GM18861 (cell line): ENCODE data around the gene WNT11.

ENCODE experiments used
- ATAC-seq: cut with Tn5 transposase; IDR thresholded peaks from one replicate; pipeline ENCODE4 v1.9.1; 2021; ENCODE audit not compliant: unreplicated experiment

WNT11 gene

DNA sequence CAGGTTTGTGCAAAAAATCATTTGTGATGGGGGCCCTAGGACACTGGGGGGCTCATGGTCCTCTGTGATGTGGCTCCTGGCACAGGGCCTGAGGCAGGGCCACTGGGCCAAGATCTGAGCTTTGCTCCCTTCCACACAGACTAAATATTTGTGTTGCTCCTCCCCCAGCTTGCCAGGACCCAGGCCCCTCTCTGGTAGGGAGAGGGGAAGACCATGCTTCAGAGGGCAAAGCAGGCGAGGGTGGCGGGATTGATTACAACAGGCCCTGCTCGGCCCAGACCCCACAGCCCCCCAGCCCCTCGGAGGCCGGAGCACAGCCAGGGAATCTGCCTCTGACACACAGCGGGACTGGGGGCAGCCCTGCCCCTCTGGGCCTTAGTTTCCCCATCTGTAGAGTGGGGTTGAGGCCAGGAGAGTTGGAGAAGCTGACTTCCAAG lies 29.0 kb downstream of the WNT11 start:
- no peak for ATAC-seq

DNA sequence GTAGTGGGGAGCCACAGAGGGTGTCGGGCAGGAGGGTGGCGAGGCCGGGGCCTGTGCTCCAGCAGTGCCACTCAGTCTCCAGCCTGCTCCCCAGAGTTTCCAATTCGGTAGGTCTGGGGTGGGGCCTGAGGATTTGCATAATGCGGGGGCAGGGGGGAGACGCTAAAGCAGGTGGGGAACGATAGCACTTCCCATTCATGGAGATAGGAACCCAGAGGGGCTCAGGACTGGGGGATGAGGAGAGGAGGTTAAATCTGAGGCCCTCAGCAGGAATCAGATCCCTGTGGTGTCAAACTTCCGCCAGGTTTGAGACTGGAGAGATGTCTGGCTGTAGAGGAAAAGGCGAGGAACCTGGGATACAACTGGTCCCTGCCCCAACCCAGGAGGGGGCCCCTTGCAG lies 29.8 kb downstream of the WNT11 start:
- ATAC-seq: no peak

DNA sequence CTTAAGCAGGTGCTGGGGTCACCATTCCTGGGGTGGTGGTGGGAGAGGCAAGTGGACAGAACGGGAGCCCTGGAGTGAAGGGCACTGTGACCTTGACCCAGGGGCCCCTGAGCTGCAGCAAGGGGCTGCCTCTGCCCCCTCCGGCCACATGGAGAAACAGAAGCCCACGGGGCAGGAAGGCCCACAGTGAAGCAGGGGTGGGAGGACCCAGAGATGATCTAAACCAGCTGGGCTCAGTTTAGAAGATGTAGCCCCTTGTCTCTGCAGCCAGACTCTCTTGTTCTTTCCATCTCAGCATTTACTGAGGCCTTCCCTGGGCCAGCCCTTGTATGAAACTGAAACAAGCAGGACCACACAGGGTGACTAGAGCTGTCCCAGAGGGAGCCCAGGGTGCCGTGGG lies 30.5 kb downstream of the WNT11 start:
- no peak for ATAC-seq

DNA sequence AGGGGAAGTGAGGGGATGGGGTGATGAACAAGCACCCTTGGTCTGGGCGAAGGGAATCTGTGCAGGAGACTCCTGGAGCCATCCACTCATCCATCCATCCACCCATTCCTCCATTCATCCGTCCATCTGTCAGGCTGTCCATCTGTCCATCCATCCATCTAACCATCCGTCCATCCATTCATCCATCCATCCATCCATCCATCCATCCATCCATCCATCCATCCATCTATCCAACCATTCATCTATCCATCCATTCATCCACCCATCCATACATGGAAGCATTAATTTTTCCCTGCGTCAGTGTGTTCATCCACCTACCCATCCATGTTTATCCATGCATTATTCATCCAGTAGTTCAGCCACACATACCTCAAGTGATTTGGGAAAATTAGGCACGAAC lies 32.0 kb downstream of the WNT11 start:
- ATAC-seq: no peak

DNA sequence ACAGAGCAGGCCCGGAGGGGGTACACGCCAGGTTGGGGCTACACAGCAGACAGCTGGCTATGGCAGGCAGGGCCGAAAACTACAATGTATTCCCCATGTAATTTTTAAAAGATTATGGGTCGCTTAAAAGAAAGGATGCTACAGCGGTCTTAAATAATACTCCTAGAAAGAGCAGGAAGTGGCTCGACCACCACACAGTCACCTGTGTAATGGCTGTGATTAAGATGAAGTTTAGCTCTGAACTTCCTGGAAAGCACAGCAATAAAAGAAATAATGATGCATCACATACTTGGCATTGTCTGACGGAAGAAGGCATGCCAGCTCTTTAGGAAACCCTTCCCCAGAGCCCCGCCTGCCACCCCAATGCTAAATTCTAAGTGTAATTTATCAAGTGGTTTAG lies 32.6 kb downstream of the WNT11 start:
- ATAC-seq: no peak

DNA sequence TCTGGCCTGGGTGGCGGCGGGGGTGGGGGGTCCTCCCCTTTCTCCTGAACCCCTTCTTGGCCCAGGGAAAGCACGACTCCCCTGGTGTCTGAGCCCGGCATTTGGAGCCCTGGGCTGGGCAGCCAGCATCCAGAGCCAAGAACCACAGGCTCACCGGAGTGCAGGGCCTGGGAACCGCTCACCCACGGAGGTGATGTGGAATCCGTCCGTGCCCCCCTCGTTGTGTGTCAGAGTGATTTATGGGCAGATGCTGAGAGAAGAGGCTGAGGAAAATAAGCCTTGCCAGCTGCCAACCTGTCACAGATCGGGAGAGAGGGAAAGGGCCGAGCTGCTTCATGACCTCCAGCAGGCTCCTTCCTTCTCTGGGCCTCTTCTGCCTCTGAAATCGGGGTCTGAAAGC lies 33.7 kb downstream of the WNT11 start:
- no peak for ATAC-seq

DNA sequence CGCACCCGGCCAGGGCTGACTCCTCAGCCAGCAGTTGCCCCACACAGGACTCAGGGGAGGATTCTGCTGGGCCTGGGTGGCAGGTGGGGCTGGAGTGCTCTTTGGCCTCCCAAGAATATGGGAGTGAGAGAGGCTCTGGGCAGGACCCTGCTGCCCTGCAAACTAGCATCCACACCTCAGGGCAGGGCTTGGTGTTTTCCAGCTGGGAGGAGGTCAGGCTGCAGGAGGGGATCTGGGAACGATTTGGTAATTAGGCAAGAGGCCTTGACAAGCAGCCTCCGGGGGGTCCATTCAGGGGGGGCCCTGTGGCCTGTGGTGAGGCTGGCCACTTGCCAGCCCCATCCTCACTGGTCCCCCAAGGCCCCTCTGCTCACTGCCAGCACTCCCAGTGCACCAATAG lies 35.8 kb downstream of the WNT11 start:
- no peak for ATAC-seq

DNA sequence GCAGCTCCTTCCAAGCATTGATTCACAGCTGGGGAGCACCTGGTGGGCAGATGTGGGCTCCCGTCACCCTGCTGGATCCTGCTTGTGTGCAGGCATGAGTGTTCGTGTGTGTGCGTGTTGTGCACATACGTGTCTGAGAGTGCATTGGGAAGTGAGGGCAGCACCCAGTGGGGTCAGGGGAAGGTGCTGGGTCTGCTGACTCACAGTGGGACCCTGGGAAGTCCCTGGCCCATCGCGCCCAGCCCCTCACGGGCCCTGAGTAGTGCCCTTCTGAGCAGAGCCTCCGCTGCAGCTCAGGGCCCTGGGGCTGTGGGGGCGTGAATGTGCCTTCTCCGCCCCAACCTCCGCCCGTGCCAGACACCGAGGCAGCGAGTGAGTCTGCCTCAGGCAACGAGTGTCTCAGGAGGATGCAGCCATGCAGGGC lies 36.8 kb downstream of the WNT11 start:
- peak; percentile 32 for ATAC-seq

DNA sequence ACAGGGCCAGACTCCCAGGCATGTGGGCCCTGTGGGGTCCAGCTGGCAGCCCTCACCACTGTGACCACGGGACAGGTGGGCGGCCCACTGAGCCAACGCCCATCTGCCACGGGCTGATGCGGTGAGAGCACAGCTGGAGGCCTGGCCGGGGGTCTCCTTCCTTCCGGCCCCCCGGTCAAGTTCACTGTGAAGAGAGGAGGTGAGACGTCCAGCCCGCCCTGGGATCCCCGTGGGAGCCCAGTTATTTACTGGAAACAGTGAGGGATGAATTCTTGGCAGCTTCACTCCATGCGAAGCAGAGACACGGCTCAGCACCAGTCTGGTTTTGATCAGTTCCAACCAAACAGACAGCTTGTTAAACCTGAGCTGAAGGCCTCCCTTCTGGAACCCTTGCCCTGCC lies 38.7 kb downstream of the WNT11 start:
- no peak for ATAC-seq

DNA sequence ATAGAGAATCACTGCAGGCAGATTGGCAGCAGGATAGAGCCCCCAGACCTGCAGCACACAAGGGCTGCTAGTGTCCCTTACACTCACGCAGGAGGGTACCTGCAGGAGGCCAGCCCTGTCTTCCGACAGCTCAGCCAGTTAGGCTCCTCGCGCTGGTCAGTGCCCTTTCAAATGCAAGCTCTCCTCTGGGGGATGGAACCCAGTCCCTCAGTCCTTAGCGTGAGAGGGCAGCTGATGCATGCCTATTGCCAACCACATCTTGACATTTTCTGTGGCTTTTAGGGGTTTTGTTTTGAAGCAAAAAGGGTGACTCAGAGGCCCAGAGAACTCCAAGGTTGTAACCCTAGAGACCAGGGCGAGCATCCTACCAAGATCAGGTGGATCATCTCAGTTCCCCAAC lies 40.0 kb downstream of the WNT11 start:
- ATAC-seq: peak; percentile 53

DNA sequence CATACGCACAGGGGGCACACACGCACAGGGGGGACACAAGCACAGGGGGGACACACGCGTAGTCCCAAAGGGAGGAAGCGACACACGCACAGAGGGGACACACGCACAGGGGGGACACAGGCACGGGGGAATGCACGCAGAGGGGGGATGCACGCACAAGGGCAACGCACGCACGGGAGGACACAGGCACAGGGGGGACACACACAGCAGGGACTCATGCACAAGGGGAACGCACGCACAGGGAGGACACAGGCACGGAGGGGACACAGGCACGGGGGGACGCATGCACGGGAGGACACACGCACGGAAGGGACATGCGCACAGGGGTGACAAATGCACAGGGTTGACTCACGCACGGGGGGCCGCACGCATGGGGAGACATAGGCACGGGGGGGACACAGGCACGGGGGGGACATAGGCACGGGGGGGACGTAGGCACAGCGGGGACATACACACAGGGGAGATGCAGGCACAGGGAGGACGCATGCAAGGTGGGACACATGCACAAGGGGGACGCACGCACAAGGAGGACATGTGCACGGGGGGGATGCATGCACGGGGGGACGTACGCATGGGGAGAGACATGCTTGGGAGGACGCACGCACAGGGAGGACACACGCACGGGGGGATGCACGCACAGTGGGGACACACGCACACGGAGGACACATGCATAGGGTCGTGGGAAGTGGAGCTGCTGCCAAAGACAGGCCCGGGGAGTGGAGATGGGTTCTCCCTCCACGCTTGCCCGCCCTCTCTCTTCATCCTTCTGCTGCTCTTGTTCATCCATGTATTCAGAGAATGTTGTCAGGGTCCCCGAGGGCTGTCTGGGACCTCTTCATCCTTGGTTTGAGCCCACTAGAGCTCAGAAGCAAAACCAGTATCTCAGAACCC lies 41.2 kb downstream of the WNT11 start:
- ATAC-seq: no peak

DNA sequence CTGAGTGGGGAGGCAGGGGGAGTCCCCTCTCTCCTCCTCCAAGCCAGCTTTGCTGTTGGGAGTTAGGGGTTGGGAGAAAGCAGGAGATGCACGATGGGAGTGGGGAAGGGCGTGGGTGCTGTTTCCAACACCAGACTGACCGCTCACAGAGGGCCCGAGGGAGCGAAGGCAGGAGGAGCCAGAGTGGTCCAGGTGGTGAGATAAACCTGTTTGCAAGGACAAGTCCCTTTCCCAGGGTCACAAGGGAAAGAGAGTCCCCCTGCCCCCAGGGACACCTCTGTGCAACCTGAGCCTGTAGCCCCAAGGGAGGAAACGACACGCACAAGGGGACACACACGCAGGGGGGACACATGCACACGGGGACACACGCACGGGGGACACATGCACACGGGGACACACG lies 42.2 kb downstream of the WNT11 start:
- no peak for ATAC-seq

DNA sequence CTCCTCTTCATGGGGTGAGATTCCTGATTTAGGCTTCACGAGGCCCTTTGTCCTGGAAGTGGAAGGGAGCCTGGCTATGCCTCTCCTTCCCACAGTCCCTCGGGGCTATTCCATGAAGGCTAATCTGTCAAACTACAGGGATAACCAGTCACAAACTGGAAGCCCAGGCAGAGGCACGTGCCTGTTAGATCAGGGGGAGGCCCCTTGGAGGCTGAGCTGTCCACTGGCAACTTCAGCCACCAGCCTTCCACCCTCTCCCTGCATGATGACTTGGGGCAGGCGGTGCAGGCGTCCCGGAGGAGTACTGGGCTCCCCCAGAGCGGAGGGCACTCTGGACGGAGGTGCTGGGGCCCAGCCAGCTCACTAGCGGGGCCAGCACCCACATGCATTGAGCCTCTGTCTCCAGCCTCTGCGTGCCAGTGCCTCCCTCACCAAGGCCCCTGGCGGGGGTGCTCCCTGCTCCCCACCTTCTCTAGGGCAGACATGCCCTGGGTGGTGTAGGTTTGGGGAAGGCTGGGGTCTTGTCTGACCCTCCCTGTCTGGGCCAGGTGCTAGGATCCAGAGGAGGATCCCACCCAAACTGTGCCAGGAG lies 42.9 kb downstream of the WNT11 start:
- ATAC-seq: no peak

DNA sequence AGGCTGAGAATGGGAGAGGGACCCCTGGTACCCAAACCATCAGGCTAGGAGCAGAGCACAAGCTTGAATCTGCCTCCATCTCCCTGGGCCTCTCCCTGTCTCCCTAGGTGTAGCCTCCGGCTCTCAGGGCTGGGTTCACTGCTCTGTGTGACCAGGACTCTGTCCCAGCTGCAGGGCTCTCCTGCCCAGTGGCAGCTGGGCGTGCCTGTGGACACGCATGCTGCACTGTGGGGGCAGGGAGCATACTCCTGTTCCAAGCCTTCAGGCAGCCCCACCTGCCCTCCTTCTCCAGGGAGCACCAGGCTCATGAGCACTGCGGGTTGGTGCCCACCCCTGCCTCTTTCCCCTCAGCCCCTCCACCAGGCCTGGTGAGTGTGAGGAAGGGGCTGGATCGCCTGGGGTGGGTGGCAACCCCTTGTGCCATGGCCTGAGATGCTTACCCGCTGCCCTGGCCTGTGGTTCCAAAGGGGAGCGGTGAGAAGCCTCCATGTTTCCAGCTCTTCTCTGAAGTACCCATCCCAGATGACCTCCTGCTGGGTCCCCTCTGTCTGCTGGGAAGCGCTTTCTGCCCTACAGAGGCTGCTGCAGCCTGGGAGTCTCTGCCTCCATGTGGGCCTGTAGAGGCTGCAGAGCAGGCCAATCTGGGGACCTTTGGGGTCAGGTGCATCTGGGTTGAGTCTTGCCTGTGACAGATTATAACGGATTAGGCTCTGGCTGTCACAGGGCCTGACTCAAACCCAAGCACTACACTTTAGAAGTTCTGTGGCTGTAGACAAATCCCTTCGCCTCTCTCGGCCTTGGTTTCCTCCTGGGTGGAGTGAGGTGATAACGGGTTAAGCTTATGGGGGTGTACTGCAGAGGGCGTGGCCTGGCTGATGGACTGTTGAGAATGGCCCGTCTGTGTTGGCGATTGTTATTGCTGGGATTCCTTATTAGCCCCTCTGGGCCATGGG lies 43.7 kb downstream of the WNT11 start:
- ATAC-seq: no peak

DNA sequence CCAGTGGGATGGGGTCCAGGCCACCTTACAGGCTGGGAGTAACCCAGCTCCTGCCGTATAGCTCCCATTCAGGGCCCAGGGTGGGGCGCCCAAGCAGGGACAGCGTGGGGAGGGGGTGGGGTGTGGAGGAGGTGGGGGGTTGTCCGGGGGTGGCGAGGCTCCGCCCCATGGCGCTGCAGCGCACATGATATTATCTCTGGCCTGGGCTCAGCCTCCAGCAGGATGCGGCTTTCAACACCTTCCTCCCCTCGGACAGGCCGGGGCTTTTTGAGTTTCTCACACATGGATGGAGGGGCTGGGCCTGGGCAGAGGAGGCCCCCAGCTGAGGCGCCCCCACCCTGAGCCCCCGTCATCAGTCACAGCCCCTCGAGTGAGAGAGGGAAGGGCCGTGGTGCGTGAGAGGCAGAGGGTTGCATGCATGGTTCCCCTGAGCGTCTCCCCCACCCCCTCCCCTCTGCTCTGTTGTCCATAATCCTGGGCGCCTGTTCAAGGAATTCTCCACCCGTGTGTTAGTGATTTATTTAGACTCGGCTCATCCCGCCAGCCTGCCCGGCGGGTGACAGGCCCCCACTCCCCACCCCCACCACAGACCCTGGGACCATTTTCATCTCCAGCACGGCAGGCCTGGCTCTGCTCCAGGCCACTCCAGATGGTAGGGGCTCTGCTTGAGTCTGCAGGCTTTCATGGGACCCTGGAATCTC lies 44.9 kb downstream of the WNT11 start:
- ATAC-seq: no peak

DNA sequence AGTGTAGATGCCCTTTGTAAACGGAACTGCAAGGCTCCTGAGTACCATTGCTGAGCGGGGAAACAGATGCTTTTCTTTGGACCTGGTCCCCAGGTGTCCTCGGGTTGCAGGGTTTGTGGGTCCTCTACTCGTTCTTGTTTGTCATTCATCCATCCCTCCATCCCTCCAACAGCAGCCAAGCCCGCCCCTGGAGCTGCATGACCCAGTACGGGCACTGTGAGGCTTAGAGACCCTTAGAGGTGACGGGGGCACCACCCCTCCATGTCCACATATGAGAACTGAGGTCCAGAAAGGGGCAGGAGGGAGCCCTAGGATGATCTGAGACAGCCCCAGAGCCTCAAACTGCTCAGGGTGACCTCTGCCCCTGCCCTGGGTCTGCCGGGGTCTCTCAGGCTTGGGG lies 45.4 kb downstream of the WNT11 start:
- no peak for ATAC-seq

DNA sequence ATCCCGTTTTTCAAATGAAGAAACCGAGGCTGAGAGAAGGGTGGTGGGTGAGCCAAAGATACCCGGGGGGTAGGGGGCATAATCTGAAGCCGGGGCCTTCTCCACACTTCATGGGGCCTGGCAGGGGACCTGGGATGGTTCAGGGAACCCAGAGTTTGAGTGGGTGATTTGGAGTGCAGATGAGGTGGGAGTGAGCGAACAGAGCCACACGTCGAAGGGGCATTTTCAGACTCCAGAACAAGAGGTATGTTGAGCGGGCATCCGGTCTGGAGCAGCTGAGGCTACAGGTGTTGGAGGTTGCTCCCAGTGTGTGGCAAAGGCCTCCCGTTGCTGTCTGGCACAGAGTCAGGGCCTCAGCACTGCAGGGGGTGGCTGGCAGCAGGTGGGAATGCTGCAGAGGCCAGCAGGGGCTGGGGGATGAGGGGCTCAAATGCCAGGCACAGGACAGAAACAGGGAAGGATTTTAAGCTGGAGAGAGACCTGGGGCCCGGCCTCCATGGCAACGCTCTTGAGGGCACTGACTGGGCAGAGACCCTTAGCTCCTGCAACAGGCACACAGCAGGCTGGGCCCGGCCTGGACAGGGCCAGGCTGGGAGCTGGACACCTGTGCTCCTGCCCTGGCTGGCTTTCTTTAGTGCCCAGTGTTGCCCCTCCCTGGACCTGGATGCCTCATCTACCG lies 46.2 kb downstream of the WNT11 start:
- ATAC-seq: no peak

DNA sequence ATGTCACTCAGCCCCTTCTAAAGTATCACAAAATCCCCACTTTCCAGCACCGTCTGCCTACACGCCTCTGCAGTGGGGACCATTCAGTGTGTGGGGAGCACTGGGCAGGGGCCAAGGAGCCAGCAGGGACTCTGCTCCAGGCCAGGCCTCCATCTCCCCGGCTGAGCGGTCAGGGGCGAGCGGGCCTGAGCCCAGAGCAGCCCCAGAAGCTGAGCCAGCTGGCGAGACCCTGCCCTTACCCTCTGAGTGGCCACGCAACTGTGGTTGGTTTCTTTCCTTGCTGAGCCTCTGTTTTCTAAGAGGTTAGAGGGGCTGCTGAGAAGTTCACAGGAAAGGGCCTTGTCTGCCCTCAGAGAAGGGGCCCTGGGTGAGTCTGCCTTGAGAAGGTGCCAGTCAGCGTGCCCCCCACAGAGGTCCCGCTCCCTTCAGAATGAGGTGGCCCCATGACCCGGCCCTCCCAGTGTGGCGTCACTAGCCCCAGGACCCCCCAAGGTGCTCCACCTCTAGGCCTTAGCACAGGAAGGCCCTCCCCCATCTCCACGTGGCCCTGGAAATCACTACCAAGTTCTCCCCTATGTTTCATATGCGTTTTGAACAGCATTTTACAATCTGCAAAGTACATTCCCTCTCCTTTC lies 46.9 kb downstream of the WNT11 start:
- ATAC-seq: no peak

DNA sequence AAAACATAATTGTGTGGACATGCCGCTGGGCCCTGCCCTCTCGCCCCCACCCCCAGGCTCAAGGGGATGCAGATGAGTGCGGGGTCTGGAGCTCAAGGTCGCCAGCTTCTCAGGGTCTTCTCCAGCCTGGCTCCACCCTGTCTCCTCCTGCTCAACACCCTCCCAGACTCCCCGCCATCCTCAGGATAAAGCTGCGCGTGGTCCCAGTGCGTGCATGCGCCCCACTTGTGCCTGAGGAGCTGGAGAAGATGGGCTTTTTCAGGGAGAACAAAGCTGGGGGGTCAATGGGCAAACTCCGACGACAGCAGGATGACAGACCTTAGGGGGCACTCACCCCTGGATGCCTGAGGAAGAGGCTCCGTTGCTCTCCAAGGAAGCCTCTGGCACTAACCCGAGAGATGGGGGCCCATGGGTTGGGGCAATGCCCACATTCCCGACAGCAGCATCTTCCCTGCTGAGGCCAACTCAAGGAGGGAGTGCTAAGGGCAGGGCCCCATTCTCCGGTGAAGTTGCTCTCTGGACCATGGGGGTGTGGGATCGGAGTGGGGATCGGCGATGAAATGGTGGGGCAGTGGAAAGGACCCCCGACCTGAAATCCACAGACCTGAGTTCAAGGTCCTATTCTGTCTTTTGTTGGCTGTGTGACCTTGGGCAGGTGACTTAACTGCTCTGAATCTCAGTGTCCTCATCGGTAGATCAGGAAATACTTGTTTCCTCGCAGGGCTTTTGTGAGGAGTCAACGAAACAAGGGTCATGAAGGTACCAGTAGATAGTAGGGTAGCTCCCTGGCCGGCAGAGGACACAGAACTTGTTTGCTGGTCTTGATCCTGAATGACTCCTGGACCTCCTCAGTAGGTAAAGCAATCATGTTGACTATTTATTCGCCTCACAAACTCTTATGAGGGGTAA lies 47.7 kb downstream of the WNT11 start:
- no peak for ATAC-seq
